ACHN (cell line): Measurements from ENCODE around the gene GNB4.

Source experiments
- DNase-seq: peaks from one replicate; pipeline ENCODE4 v3.0.0-alpha.2; 2015
- in situ Hi-C: cut with HindIII; loops from 2 replicates; pipeline ENCODE4 v1.10.0; 2017; ENCODE audit warnings: low sequenced_read_pairs, low pct_ligation_motif_present, low pct_unique_long_range_greater_than_20kb

The GNB4 gene

DNA sequence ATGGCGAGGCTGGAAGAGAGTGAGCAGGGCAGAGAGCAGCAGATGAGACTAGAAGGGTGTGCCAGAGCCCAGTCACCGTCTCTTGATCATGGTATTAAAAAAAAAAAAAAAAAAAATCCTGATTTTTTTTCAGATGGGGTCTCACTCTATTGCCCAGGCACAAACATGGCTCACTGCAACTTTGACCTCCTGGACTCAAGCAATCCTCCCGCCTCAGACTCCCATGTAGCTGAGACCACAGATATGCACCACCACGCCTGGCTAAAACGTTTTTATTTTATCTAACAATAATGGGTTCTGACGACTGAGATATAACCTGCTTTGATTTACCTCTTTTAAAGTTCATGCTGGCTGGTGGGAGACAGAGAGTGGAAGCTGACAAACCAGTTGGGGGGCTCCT, 4.0 kb downstream of the GNB4 start:
- in situ Hi-C loops, result no loop called here
- no peak for DNase-seq

DNA sequence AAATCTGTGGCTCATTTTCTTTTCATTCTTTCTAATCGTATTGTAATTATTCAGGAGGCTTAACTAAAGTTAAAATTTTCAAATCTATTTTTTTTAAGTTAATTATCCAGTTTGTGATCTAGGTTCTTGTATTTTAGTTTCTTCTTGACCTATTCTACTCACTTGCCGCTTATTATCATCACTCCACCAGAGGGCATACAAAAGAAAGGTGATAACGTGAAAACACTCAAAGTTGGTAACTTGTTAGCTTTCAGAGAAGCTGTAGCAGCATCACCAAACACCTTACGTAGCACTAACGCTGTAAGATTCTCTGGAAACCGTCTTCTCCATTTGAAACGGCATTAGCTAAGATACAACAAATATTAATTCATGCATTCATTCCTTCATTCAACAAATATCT, 4.8 kb downstream of the GNB4 start:
- DNase-seq, result peak; percentile 19
- in situ Hi-C loops, result no loop called here

- in situ Hi-C loops, result no loop called here
- no peak for DNase-seq
Measured at GRCh38 chr3:179438841-179439240, 12.4 kb downstream of the GNB4 start.

DNA sequence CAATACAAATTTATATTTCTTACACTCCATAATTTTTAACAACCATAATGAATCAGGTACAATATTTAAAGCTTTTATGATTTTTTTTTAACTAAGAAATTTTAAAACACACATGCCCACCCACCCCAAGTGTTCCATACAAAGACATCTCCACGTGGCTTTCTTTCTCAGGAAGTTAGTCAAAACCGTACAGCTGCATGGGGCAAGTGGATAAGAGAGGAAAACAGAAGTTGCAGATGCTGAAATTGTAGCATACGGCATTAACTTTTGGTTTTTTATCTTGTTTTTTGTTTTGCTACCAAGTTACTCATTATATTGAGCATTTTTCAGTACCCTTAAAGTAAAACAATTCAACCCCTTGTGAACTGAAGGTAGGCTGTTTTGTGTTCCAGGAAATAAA, 14.8 kb downstream of the GNB4 start:
- DNase-seq, result no peak
- in situ Hi-C loops, result no loop called here

- in situ Hi-C loops, result no loop called here
- no peak for DNase-seq
Measured at GRCh38 chr3:179432451-179432850, 18.8 kb downstream of the GNB4 start.

DNA sequence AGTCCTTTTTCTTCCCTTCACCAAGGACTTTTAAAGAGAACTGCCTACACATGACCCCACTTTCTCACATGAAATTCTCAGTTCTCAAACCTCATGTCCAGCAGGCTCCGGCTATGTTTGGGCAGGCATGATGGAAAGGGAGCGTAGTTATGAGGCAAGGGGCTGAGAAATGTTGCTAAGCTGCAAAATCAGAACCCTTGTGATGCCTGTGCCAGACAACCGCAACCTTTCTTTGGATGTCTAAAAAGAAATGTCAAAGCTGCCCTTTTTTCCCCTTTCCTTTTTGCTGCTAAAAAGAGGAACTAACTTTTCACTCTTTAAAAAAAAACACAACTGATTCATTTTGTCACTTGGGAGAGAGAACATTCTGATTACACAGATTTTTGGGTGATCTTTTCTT, 19.2 kb downstream of the GNB4 start:
- DNase-seq, result no peak
- in situ Hi-C loops, result no loop called here

- DNase-seq, result no peak
- in situ Hi-C loops, result no loop called here
Measured at GRCh38 chr3:179430277-179430870, 20.9 kb downstream of the GNB4 start.

GRCh38 chr3:179428876-179429548, 22.3 kb downstream of the GNB4 start:
- in situ Hi-C loops, result no loop called here

GRCh38 chr3:179425075-179425474, 26.2 kb downstream of the GNB4 start:
- DNase-seq, result no peak
- in situ Hi-C loops, result no loop called here

More at GRCh38 chr3:179428876-179429548, 22.3 kb downstream of the GNB4 start:
- no peak for DNase-seq

GRCh38 chr3:179421500-179421899, 29.8 kb downstream of the GNB4 start:
- peak; percentile 17 for DNase-seq
- in situ Hi-C loops, result no loop called here

DNA sequence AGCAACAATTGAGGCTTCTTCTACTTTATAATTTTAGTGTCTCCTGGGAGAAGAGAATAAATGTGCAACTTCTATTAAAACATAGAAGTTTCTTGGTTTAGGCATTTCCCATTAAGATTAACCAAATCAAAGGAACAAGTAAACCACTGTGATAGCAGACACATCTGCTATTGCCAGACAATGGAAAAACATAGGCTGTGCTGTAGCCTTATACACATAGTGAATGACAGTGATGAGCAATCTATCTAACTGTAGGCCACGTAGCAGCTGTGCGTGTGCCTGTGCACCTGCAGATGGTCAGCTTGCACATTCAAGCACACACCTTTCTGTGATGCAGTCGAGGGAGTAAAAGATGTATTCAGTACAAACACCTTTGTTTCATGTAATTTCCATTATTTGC, 32.7 kb downstream of the GNB4 start:
- DNase-seq, result no peak
- in situ Hi-C loops, result no loop called here

- in situ Hi-C loops, result no loop called here
- DNase-seq, result no peak
Measured at GRCh38 chr3:179416681-179417080, 34.6 kb downstream of the GNB4 start.

DNA sequence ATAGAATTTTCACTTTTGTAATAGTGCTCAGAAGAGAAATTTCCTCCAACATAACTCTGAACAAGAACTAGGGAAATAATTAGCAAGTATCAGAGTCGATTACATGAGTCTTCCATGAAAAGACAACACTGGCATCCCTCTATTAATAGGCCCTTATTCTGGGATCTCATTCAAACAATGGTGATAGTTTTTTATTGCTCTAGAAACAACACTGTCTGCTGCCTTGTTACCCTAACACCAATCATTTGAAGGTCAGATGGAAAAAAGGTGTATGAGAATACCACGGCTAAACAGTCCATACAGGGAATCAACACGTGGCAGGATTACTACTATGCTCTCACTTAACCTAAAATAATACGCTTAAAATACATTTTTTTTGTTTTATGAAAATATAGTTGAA, 35.9 kb downstream of the GNB4 start:
- in situ Hi-C loops, result no loop called here
- DNase-seq, result no peak

- no peak for DNase-seq
- in situ Hi-C loops, result no loop called here
Measured at GRCh38 chr3:179414804-179415203, 36.5 kb downstream of the GNB4 start.

DNA sequence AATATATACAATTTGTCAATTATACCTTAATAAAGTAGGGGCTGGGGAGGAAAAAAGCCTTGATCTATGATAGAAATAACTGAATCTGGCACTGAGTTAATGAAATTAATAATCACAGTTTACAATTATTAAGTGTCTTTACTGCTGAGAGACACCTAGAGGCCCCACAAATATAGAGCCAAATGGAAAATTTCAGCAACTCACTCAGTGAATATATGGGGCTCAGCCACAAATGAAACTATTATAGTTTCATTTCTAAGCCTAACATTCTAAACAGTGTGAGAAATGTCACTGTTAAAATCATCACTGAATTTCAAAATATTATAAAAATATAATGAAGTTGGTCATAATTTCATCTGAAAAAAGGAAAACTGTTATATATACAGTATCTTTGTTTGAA, 40.3 kb downstream of the GNB4 start:
- in situ Hi-C loops, result no loop called here
- no peak for DNase-seq

- in situ Hi-C loops, result no loop called here
Measured at GRCh38 chr3:179410331-179410730, 40.9 kb downstream of the GNB4 start.

DNA sequence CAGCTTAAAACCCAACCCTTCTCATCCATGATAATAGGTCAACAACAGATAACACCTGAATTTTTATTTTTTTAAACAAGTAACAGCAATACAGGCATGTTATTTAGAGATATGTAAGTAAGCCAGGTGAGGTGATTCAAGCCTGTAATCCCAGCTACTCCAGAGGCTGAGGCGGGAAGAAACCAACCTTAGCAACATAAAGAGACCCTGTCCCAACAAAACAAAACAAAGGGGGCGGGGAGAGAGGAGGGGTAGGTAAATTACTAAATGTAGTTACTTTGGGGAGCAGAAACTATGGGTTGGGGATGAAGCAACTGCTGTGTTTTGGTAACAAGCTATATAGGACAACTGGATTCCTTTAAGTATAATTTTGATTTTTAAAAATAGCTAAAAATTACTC, 47.0 kb downstream of the GNB4 start:
- no peak for DNase-seq
- in situ Hi-C loops, result no loop called here

More at GRCh38 chr3:179410331-179410730, 40.9 kb downstream of the GNB4 start:
- DNase-seq, result no peak

DNA sequence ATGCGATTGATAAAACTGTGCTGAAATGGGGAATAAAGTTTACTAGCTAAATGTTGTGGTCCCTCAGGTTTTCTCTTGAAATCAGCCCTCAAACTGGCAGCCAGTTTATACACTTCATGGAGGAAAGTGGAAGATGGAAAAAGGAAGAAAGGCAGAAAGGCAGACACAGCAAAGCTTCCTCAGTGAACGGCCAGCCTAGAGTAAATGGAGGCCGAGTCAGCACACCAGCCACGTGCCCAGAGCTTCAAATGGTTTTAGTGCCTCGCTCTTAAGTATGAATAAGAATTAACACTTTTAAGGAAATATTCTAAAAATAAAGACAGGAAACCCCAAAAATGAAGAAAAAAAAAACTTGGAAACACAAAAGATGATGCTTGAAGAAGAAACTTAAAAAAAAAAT, 48.3 kb downstream of the GNB4 start:
- in situ Hi-C loops, result no loop called here
- no peak for DNase-seq

DNA sequence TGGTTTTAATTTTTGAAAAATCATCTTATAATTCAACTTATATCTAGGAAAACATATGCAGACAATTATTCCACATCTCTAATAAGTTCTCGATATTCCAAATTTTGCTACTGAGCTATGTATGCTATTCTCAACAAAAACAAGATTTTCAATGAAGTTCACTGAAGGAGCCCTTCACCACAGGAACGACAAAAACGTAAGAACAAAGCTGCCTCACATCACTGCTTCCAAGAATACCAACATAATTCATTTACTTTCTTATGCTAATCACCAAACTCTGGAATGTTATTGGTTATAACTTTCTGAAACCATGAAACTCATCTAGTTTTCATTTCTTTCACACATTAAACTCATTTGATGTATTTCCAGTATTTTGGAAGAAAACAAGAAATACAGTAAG, 49.7 kb downstream of the GNB4 start:
- in situ Hi-C loops, result no loop called here
- DNase-seq, result no peak

- DNase-seq, result no peak
Measured at GRCh38 chr3:179398574-179399231, 52.6 kb downstream of the GNB4 start.

More at GRCh38 chr3:179398574-179399231, 52.6 kb downstream of the GNB4 start:
- in situ Hi-C loops, result no loop called here
